T1000 (cell line): Measurements from ENCODE around the gene USP38.
"Not testable (repeated sequence)": the region's sequence is repeated elsewhere in the genome, so short reads cannot be mapped to it uniquely, and the experiment has no call there.

Experiments used
- DNase-seq: peaks from one replicate; lab custom pipeline; 2025; ENCODE audit warnings: mixed read lengths; lab: John Stamatoyannopoulos, UW

USP38 gene, protein sequence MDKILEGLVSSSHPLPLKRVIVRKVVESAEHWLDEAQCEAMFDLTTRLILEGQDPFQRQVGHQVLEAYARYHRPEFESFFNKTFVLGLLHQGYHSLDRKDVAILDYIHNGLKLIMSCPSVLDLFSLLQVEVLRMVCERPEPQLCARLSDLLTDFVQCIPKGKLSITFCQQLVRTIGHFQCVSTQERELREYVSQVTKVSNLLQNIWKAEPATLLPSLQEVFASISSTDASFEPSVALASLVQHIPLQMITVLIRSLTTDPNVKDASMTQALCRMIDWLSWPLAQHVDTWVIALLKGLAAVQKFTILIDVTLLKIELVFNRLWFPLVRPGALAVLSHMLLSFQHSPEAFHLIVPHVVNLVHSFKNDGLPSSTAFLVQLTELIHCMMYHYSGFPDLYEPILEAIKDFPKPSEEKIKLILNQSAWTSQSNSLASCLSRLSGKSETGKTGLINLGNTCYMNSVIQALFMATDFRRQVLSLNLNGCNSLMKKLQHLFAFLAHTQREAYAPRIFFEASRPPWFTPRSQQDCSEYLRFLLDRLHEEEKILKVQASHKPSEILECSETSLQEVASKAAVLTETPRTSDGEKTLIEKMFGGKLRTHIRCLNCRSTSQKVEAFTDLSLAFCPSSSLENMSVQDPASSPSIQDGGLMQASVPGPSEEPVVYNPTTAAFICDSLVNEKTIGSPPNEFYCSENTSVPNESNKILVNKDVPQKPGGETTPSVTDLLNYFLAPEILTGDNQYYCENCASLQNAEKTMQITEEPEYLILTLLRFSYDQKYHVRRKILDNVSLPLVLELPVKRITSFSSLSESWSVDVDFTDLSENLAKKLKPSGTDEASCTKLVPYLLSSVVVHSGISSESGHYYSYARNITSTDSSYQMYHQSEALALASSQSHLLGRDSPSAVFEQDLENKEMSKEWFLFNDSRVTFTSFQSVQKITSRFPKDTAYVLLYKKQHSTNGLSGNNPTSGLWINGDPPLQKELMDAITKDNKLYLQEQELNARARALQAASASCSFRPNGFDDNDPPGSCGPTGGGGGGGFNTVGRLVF

GRCh38 chr4:143184503-143185252 is at the start of gene USP38:
TSS of gene USP38 (plus strand) at chr4:143184917. CDS start at chr4:143185451, 534 bp downstream.
- peak; percentile 78 for DNase-seq

DNA sequence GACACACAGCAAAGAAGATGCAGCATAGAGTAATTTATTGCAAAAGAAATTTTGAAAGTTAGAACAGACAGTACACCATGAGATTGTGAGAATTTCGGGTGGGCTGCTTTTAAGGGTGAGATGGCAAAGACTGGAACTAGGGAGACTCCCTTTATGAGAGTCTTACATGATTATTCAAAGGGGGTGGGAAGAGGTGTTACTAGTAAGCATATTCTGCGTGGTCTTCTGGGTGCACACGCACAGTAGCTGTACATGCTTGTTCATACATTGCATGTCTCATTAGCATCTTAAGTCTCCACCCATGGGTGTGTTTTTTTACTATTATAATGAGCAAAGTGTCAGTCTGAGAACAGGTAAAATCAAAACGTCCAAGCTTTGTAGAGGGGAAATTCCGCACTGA is 49.4 kb upstream of the USP38 start:
- no peak for DNase-seq

DNA sequence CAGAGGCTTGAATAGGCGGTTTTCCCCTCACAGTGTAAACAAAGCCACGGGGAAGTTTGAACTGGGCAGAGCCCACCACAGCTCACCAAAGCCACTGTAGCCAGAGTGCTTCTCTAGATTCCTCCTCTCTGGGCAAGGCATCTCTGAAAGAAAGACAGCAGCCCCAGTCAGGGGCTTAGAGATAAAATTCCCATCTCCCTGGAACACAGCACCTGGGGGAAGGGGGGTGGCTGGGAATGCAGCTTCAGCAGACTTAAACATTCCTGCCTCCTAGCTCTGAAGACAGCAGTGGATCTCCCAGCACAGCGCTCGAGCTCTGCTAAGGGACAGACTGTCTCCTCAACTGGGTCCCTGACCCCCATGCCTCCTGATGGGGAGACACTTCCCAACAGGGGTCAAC is 44.0 kb upstream of the USP38 start:
- no peak for DNase-seq

DNA sequence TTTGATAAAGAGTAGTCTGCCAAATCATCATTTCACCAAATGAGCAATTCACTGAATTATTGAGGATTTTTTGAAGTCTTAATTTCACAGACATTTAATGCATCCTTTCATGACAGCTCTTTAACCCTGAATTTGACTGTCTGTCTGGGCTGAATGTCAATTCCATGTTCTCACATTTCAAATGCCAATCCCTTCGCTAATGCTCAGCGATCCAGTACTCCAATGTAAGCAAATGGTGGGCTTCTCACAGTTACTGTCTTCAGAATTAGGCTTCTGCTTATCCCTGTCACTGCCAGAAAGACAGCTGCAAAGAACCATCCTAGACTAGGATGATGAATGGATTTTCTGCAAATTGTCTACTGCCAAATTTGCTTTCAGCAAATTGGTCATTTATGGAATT is 36.2 kb upstream of the USP38 start:
- DNase-seq = no peak

DNA sequence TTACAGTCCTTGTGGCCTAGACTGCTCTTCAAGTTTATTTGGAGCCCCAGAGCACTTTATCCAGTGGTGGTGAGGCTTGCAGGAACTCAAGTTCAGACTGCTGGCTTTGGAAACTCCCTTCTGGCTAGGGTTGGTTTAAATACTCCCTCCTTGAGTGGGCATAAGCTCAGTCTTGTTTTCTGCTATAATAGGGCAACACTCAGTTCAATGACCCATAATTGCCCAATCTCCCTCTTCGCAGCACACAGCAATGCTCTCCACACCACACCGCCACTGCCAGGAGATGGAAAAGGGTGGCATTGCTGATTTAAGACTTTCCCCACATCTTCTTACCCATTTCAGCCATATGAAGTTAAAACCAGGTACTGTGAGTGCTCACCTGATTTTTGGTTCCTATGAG is 27.9 kb upstream of the USP38 start:
- DNase-seq = no peak

- no peak for DNase-seq
These were observed 21.1 kb upstream of the USP38 start for GRCh38 chr4:143163614-143164013.

- DNase-seq = not testable (repeated sequence)
These were observed 18.0 kb upstream of the USP38 start for GRCh38 chr4:143166722-143167121.

DNA sequence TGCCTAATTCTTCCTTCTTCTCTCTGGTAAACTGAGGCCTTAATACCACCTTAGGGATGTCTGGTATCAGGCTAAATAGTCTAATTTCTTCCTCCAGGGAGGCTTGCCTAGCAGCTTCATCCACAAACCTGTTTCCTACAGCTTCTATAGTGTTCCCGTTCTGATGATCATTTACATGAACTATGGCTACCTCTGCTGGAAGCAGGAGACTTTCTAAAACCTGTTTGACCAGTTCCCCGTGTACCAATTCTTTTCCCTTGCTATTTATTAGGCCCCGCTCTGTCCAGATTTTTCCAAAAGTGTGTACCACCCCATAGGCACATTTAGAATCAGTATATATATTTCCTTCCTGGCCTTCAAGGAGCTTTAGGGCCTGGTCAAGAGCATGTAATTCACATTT is 5.8 kb upstream of the USP38 start:
- no peak for DNase-seq

- no peak for DNase-seq
These were observed 1.1 kb upstream of the USP38 start for GRCh38 chr4:143183513-143184216.

DNA sequence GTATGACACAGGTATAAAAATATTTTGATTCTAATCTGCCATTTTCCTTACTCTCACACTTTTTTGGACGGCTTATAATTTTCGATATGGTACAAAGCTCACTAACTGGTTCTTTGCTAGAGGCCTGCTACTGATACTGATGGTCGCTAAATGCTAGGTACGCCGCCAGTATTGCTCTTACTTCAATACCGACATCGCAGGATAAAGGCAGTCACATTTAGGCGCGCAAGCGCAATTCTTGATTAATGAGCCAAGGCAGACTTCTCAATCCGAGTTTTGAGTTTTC is 557 bp upstream of the USP38 start:
- no peak for DNase-seq

DNA sequence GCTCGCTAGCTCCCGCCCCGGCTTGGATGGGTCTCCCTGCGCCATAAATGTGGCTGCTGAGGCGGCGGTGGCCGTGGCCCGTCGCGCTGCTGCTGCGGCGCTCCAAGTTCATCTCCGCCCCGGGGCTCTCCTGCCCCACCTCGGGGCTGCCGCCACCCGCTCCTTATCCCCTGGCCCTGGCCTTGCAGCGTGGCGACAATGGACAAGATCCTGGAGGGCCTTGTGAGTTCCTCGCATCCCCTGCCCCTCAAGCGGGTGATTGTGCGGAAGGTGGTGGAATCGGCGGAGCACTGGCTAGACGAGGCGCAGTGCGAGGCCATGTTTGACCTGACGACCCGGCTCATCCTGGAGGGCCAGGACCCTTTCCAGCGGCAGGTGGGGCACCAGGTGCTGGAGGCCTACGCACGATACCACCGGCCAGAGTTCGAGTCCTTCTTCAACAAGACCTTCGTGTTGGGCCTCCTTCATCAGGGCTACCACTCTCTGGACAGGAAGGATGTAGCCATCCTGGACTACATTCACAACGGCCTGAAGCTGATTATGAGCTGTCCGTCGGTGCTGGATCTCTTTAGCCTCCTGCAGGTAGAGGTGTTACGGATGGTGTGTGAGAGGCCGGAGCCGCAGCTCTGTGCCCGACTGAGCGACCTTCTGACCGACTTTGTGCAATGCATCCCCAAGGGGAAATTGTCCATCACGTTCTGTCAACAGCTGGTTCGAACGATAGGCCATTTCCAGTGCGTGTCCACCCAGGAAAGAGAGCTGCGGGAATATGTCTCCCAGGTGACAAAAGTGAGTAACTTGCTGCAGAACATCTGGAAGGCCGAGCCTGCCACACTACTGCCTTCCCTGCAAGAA is 763 bp downstream of the USP38 start:
- no peak for DNase-seq

DNA sequence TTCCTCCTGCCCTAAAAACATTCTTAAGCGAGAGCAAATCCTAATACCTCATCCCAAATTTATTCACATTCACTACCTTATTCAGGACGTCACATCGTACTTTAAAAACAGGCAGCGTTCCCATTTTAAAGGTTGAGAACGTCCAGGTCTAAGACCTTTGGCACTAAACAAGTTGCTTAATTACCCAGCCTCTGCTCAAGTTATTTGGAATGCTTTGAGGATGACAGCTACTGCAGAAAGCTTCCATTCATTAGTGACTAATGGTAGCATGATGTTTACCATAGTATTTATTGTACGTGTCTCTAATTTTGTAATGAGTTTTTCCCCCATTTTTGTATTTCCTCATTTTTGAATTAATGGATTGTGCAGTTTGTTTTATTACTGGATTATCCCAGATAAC is 1.5 kb downstream of the USP38 start:
- no peak for DNase-seq

DNA sequence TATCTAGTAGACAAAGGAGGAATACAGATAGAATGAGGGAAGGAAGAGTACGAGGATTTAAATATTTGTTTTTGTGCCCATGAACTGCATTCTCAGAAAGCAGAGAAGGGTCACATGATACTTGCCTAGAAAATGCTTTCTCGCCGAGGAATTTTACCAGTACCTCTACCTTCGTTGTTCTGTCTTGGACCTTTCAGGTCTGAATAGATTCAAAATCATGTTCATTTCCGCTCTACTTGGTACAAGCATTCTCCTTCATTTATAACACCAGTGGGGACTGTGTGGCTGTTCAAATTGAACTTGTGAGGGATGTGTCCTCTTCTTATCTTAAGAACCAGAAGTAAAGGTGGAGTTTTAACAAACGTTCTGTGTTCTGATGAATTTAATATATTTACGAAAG is 1.9 kb downstream of the USP38 start:
- no peak for DNase-seq

GRCh38 chr4:143188136-143189088 is 3.7 kb downstream of the USP38 start:
- no peak for DNase-seq

- DNase-seq = no peak
These were observed 4.8 kb downstream of the USP38 start for GRCh38 chr4:143189528-143189927.

GRCh38 chr4:143195581-143195980 is 10.9 kb downstream of the USP38 start:
- no peak for DNase-seq

- no peak for DNase-seq
These were observed 11.6 kb downstream of the USP38 start for GRCh38 chr4:143196323-143196722.

DNA sequence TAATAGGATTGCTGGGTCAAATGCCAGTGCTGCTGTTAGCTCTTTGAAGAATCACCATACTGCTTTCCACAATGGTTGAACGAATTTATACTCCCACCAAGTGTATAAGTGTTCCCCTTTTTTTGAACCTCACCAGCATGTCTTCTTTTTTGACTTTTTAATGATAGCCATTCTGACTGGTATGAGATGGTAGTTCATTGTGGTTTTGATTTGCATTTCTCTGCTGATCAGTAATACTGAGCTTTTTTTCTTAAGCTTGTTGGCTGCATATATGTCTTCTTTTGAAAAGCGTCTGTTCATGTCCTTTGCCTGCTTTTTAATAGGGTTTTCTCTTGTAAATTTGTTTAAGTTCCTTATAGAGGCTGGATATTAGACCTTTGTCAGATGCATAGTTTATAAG is 14.8 kb downstream of the USP38 start:
- no peak for DNase-seq

DNA sequence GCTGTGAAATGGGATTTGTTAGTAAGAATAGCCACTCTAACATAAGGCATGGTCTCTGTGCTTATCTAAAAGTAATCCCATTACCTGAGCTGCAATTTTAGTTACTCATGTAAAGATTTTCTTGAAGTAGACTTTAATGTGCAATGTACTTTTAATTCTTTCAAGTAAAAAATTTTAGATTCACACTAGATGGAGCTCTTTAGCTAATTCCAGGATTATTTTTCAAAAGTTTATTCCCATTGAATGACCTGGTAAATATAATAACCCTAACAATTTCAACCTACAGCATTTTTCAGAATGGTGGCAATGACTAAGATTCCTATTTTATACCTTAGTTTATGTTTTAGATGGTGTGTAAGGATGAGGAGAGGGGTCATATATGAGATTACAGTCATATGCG is 18.1 kb downstream of the USP38 start:
- DNase-seq = no peak

DNA sequence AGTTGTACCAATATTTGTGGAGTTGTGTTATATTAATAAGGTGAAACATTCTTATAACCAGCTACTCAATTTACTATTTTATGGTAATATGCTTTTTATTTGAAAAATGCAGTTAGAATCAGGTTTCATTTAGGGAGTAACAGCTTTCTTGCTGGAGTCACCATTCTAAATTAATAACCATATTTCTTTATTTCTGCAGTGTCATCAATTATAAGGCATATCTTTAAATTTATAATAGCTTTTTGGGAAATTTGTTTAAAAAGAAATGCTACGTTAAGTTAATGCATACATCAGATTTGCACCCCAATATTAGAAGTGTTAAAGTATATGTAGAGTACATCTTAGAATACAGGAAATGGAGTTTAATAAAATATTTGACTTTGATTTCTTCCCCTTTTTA is 18.9 kb downstream of the USP38 start:
- no peak for DNase-seq
